ENCODE data around the gene ECHDC3.

ECHDC3 gene

DNA sequence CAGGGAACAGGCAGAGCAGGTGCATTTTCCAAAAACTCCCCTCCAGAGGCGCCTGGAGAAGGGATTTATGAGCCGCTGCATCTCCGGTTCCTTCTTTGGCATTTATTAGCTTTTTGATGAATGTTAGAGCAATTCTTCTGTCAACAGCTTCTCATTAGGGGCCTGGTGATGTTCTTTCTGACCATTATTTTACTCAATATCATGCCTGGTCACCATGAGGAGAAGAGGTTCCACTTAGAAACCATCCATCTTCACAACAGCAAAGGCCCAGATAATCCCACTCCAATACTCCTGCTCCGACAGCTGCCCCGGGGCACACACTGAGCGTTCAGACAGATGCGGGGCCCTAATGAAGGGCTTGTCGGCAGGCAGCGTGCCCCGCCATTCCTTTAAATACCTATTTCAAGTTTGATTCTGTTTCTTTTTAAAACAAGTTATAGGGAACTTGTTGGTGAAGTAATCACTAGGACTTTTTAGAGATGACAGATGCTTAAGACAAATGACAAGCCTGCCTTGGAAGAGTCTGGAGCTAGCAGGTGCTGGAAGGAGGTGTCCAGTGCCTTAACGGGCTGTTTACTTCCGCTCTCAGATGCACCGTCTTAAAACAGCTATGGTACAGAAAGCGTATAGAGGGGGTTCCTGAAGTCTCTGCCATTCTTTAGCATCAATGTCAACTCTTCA, 31.7 kb downstream of the ECHDC3 start (continued):
- TF ChIP-seq TCF7L2 (IDR thresholded peaks at IDR 0.05; ENCODE audit: borderline replicate concordance, low read depth, low read length) (peak; percentile 90), KLF7 (tag by site-specific recombination; IDR thresholded peaks at IDR 0.05; ENCODE audit: borderline replicate concordance) (peak; percentile 90; the same call in 1 of the 2 replicates), ZNF580 (tag by site-specific recombination; IDR thresholded peaks at IDR 0.05) (peak; percentile 91), OSR2 (tag by site-specific recombination; IDR thresholded peaks at IDR 0.05) (peak; percentile 96), ZNF18 (tag by site-specific recombination; IDR thresholded peaks at IDR 0.05) (peak; percentile 85), PRDM4 (tag by site-specific recombination; IDR thresholded peaks at IDR 0.05) (peak; percentile 97), ZNF155 (tag by site-specific recombination; IDR thresholded peaks at IDR 0.05) (no peak), ZNF24 (tag by site-specific recombination; IDR thresholded peaks at IDR 0.05) (peak; percentile 70; the same call in 1 of the 2 replicates), ZNF785 (tag by site-specific recombination; IDR thresholded peaks at IDR 0.05) (no peak), ZNF394 (tag by site-specific recombination; IDR thresholded peaks at IDR 0.05; ENCODE audit: borderline replicate concordance) (peak; percentile 69; the same call in 1 of the 2 replicates), ZNF600 (tag by site-specific recombination; IDR thresholded peaks at IDR 0.05) (peak; percentile 73), ZBTB7A (tag by site-specific recombination; IDR thresholded peaks at IDR 0.05; ENCODE audit: low read depth) (no peak), BCL11A (tag by site-specific recombination; IDR thresholded peaks at IDR 0.05; ENCODE audit: low read depth) (peak; percentile 64; the same call in 1 of the 2 replicates), ZEB2 (tag by site-specific recombination; IDR thresholded peaks at IDR 0.05) (peak; percentile 96), ZBTB49 (tag by site-specific recombination; IDR thresholded peaks at IDR 0.05; ENCODE audit: low read depth) (0 out of 2 replicates have a peak, but pooled peaks have one; percentile 58), ZNF423 (tag by site-specific recombination; IDR thresholded peaks at IDR 0.05) (no peak), BCL6B (tag by site-specific recombination; IDR thresholded peaks at IDR 0.05) (0 out of 2 replicates have a peak, but pooled peaks have one; percentile 29), ZNF670 (tag by site-specific recombination; IDR thresholded peaks at IDR 0.05; ENCODE audit: low read depth) (no peak), ZNF558 (tag by site-specific recombination; IDR thresholded peaks at IDR 0.05) (peak; percentile 70; the same call in 1 of the 2 replicates), ZNF561 (tag by site-specific recombination; IDR thresholded peaks at IDR 0.05; ENCODE audit: borderline replicate concordance) (peak; percentile 95), ZSCAN30 (tag by site-specific recombination; IDR thresholded peaks at IDR 0.05) (peak; percentile 89), ZNF76 (tag by site-specific recombination; IDR thresholded peaks at IDR 0.05; ENCODE audit: borderline replicate concordance, low read depth) (peak; percentile 67), ZNF114 (tag by site-specific recombination; IDR thresholded peaks at IDR 0.05) (no peak), ZNF791 (tag by site-specific recombination; IDR thresholded peaks at IDR 0.05) (no peak), SCRT1 (tag by site-specific recombination; IDR thresholded peaks at IDR 0.05; ENCODE audit: borderline replicate concordance) (peak; percentile 63), ZBTB8A (tag by site-specific recombination; IDR thresholded peaks at IDR 0.05) (peak; percentile 85)
- TF ChIP-seq, protein P1, sequence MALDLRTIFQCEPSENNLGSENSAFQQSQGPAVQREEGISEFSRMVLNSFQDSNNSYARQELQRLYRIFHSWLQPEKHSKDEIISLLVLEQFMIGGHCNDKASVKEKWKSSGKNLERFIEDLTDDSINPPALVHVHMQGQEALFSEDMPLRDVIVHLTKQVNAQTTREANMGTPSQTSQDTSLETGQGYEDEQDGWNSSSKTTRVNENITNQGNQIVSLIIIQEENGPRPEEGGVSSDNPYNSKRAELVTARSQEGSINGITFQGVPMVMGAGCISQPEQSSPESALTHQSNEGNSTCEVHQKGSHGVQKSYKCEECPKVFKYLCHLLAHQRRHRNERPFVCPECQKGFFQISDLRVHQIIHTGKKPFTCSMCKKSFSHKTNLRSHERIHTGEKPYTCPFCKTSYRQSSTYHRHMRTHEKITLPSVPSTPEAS (tag by site-specific recombination; IDR thresholded peaks at IDR 0.05): peak; percentile 70
- TF ChIP-seq, protein P2, sequence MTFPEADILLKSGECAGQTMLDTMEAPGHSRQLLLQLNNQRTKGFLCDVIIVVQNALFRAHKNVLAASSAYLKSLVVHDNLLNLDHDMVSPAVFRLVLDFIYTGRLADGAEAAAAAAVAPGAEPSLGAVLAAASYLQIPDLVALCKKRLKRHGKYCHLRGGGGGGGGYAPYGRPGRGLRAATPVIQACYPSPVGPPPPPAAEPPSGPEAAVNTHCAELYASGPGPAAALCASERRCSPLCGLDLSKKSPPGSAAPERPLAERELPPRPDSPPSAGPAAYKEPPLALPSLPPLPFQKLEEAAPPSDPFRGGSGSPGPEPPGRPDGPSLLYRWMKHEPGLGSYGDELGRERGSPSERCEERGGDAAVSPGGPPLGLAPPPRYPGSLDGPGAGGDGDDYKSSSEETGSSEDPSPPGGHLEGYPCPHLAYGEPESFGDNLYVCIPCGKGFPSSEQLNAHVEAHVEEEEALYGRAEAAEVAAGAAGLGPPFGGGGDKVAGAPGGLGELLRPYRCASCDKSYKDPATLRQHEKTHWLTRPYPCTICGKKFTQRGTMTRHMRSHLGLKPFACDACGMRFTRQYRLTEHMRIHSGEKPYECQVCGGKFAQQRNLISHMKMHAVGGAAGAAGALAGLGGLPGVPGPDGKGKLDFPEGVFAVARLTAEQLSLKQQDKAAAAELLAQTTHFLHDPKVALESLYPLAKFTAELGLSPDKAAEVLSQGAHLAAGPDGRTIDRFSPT (tag by site-specific recombination; IDR thresholded peaks at IDR 0.05): no peak; the same call in 1 of the 2 replicates

Data from HEK293 (cell line).